CD4-positive, alpha-beta T cell (primary cell): ENCODE measurements around the gene PADI3. TPM values are rescaled to one million over a fixed set of nuclear protein-coding genes. Genes with fewer than 3 reads are reported as not detected.

ENCODE experiments used
- ATAC-seq: fragments of 200-7000 bp; cut with Tn5 transposase; one replicate; pipeline ENCODE4 v1.10.0; 2022; ENCODE audit warnings: mild to moderate bottlenecking; ENCODE audit not compliant: poor library complexity
- CTCF ChIA-PET: fragments of 350-600 bp; sonication (Branson Sonifier 250); formaldehyde crosslinking; loops from one replicate; lab custom pipeline; 2021; ENCODE audit warnings: antibody characterized with exemption, inconsistent platforms; lab: Charles Lee
- POLR2A ChIA-PET: fragments of 350-600 bp; sonication (Branson Sonifier 250); formaldehyde crosslinking; loops from one replicate; lab custom pipeline; 2021; ENCODE audit warnings: antibody characterized with exemption, inconsistent platforms; lab: Charles Lee
- DNase-seq, 14 experiments: peaks; one replicate each; pipeline ENCODE4 v3.0.0-alpha.2; 2013 to 2020; ENCODE audit warnings: mixed read lengths in 2 of 14
- H3K27ac ChIP-seq, 2 donors: one replicate each; pipeline versions ENCODE4 v1.5.1 to v1.7.0; 2013; ENCODE audit warnings: low read length in 2 of 2, low read depth in 1 of 2, mild to moderate bottlenecking in 1 of 2
- H3K27me3 ChIP-seq, 2 experiments: 1 replicate in 1 of 2; 2 replicates in 1 of 2; pipeline versions ENCODE4 v1.6.1 to v1.7.0; 2013; ENCODE audit warnings: low read length in 2 of 2, control low read depth in 1 of 2, mild to moderate bottlenecking in 1 of 2, moderate library complexity in 1 of 2; ENCODE audit not compliant: insufficient read depth in 2 of 2, control insufficient read depth in 1 of 2
- H3K36me3 ChIP-seq: one replicate; pipeline ENCODE4 v1.6.1; 2013; ENCODE audit warnings: low read length, control low read depth; ENCODE audit not compliant: insufficient read depth
- H3K4me1 ChIP-seq: one replicate; pipeline ENCODE4 v1.6.1; 2013; ENCODE audit warnings: low read length, control low read depth; ENCODE audit not compliant: insufficient read depth
- H3K4me3 ChIP-seq: one replicate; pipeline ENCODE4 v1.5.1; 2013; ENCODE audit warnings: mild to moderate bottlenecking, low read length, moderate library complexity
- H3K9me3 ChIP-seq, 2 experiments: 1 replicate in 1 of 2; 2 replicates in 1 of 2; pipeline versions ENCODE4 v1.6.1 to v1.7.0; 2013; ENCODE audit warnings: low read length in 2 of 2, mild to moderate bottlenecking in 2 of 2, control low read depth in 1 of 2, moderate library complexity in 1 of 2; ENCODE audit not compliant: control insufficient read depth in 1 of 2, insufficient read depth in 1 of 2
- H3K27ac Mint-ChIP-seq: one replicate; pipeline ENCODE4 v1.8.0; 2020; ENCODE audit warnings: mixed read lengths
- H3K27me3 Mint-ChIP-seq: one replicate; pipeline ENCODE4 v1.8.0; 2021; ENCODE audit warnings: mixed read lengths
- H3K36me3 Mint-ChIP-seq: one replicate; pipeline ENCODE4 v1.8.0; 2021; ENCODE audit warnings: low read depth, mixed read lengths
- H3K4me1 Mint-ChIP-seq: one replicate; pipeline ENCODE4 v1.8.0; 2021; ENCODE audit warnings: low read depth, mixed read lengths
- H3K4me3 Mint-ChIP-seq: one replicate; pipeline ENCODE4 v1.8.0; 2020; ENCODE audit warnings: mild to moderate bottlenecking, mixed read lengths
- H3K9me3 Mint-ChIP-seq: one replicate; pipeline ENCODE4 v1.8.0; 2020; ENCODE audit warnings: mixed read lengths
- CTCF ChIP-seq: fragments of 200-600 bp; IDR thresholded peaks from one replicate; pipeline ENCODE4 v1.8.0; 2022; ENCODE audit warnings: antibody characterized with exemption, mild to moderate bottlenecking
- intact Hi-C, 2 experiments: fragments of 100-400 bp; cut with DNase I in 1 of 2; cut with micrococcal nuclease in 1 of 2; formaldehyde crosslinking; loops; one replicate each; pipeline versions ENCODE4 v1.15.1 to v1.9.0; 2023 to 2025; cut with DNase I, micrococcal nuclease
- total RNA-seq, 174 experiments: library from RNA in 2 of 174; stranded (reverse) in 2 of 174; gene quantifications; one replicate each; pipeline ENCODE4 v1.2.3 and lab custom pipeline; 2021 to 2026

PADI3 gene
- total RNA-seq, 2 experiments from 2014 or later: not detected

GRCh38 chr1:17265950-17266349 lies 17.1 kb downstream of the PADI3 start:
- H3K27ac Mint-ChIP-seq: no peak overlapping the region
- H3K36me3 Mint-ChIP-seq: no peaks in the 10 kb centered on the region
- Histone ChIP-seq H3K4me1 (no peaks in the 10 kb centered on the region), H3K4me3 (no peak overlapping the region), H3K27ac (no peak overlapping the region), H3K27me3 (no peaks in the 10 kb centered on the region), H3K36me3 (no peaks in the 10 kb centered on the region), H3K9me3 (no peaks in the 10 kb centered on the region)
- intact Hi-C loops: no loop called here
- no peak overlapping the region for H3K4me3 Mint-ChIP-seq
- peaks cover 4% of the 10 kb centered on the region for H3K27me3 Mint-ChIP-seq
- no peak for TF ChIP-seq CTCF
- H3K9me3 Mint-ChIP-seq: no peaks in the 10 kb centered on the region
- ATAC-seq: no peak
- CTCF ChIA-PET: no interaction called here
- DNase-seq: no peak
- no peaks in the 10 kb centered on the region for H3K4me1 Mint-ChIP-seq
- POLR2A ChIA-PET: no interaction called here

GRCh38 chr1:17270891-17271765 lies 22.2 kb downstream of the PADI3 start:
- H3K36me3 ChIP-seq: no peaks in the 10 kb centered on the region
- no peaks in the 10 kb centered on the region for H3K4me1 ChIP-seq
- no peak overlapping the region for H3K27ac ChIP-seq
- H3K9me3 Mint-ChIP-seq: no peaks in the 10 kb centered on the region
- ChIA-PET CTCF (no interaction called here), POLR2A (no interaction called here)
- H3K4me3 ChIP-seq: no peak overlapping the region
- intact Hi-C loops: no loop called here
- no peak overlapping the region for H3K4me3 Mint-ChIP-seq
- no peaks in the 10 kb centered on the region for H3K36me3 Mint-ChIP-seq
- H3K27ac Mint-ChIP-seq: no peak overlapping the region
- no peaks in the 10 kb centered on the region for H3K9me3 ChIP-seq
- peaks cover 8% of the 10 kb centered on the region for H3K27me3 Mint-ChIP-seq
- ATAC-seq (no peak), DNase-seq (no peak)
- TF ChIP-seq CTCF: no peak
- no peaks in the 10 kb centered on the region for H3K4me1 Mint-ChIP-seq
- no peaks in the 10 kb centered on the region for H3K27me3 ChIP-seq

- ChIA-PET POLR2A (no interaction called here), CTCF (no interaction called here)
- Mint-ChIP-seq H3K4me1 (no peaks in the 10 kb centered on the region), H3K27ac (no peak overlapping the region), H3K4me3 (no peak overlapping the region), H3K9me3 (no peaks in the 10 kb centered on the region), H3K27me3 (peaks cover 8% of the 10 kb centered on the region), H3K36me3 (no peaks in the 10 kb centered on the region)
- Histone ChIP-seq H3K4me1 (no peaks in the 10 kb centered on the region), H3K4me3 (no peak overlapping the region), H3K36me3 (no peaks in the 10 kb centered on the region), H3K27ac (no peak overlapping the region), H3K27me3 (no peaks in the 10 kb centered on the region), H3K9me3 (no peaks in the 10 kb centered on the region)
- intact Hi-C loops: no loop called here
- DNase-seq (no peak), ATAC-seq (no peak)
- no peak for TF ChIP-seq CTCF
These were observed 23.2 kb downstream of the PADI3 start for GRCh38 chr1:17272066-17272465.
